Measurements from ENCODE around the gene DAZAP2.
A peak's percentile ranks its signal among the peaks of the same experiment; 100 is the strongest.
"Not testable (repeated sequence)": the region's sequence is repeated elsewhere in the genome, so short reads cannot be mapped to it uniquely, and the experiment has no call there.

DAZAP2 gene

DNA sequence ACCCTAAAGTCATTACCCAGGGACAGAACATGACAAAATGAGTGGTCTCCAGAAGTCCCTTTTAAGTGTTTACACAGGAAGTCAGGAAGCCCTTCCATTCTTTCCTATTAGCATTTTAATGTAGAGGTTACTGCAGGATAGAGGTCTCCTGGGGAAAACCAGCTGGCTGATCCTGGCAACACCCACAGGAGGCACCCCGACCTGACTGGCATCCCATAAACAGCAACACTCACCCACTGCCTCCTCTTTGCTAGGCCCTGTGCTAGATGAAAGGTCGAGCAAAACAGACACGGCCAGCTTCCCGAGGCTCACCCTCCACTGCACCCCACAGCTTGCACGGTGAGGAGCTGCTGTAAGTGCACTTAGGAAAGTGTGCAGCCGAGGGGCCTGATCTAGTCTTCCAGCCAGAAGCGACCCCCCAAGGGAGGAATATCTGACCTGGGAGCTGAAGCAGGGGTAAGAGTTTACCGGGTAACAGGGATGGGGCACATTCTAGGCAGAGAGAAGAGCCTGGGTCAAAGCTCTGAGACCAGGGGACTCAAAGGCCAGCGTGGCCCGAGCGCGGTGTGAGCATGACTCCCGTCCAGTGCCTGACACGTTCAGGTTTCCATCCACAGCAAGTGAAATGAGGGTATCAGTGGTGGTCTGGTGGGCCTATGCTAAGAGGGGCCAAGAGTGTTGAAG is 9.0 kb downstream of the DAZAP2 start:
- peak in 1 of 2 experiments; percentile 5 for DNase-seq

DNA sequence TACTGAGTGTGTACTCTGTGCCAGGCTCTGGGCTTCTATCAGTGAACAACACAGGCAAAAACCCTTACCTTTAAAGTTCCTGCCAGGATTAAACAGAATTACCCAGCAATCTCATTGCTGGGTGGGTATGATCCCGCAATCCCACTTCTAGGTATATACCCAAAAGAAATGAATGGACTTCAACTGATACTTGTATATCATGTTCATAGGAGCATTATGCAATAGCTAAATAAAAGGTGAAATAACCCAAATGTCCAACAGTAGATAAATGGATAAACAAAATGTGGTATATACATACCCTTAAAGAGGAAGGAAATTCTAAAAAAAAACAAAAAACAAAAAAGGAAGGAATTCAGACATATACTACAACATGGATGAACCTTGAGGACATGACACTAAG is 14.7 kb downstream of the DAZAP2 start:
- no peak for DNase-seq

DNA sequence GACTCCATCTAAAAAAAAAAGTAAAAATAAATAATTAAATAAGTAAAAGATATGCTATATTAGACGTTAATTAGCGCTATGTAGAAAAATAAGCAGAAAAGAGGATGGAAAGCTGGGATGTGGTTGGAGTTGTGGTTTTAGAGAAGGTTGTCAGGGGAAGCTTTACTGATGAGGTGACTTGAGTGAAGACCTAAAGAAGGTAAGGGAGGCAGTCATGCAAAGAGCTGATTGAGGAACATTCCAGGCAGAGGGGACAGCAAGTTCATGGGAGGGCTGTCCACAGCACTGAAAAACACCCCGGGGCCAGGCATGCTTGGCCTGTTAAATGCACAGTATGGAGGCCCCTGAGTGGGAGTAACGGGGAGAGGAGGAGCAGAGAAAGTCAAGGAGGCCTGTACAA is 15.9 kb downstream of the DAZAP2 start:
- no peak for DNase-seq

DNA sequence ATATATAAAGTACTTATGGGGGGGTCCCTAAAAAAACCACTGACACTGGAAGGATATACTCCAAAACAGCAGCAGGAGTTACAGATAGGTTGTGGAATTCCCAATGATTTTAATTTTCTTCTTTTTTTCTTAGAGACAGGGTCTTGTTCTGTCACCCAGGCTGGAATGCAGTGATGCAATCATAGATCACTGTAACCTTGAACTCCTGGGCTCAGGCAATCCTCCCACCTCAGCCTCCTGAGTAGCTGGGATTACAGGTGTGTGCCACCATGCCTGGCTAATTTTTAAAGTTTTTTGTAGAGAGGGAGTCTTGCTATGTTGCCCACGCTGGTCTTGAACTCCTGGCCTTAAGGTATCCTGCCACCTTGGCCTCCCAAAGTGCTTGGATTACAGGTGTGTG is 21.0 kb downstream of the DAZAP2 start:
- DNase-seq, result not testable (repeated sequence)

DNA sequence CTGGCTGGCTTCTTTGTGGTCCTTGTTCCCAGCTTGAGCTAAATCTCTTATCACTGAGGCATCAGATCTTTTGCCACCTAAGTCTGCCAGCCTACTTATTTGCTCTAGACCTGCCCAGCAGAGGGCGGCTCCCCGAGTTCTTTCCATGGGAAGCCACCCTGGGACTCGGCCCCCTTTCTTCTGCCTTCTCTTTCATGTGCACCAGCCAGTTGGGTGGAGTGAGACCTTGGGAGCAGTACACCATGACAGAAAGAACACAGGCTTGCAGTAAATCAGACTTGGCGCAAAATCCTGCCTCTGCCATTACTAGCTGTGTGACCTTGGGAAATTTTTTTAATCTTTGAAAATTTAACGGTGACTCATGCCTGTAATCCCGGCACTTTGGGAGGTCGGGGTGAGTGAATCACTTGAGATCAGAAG is 24.1 kb downstream of the DAZAP2 start:
- DNase-seq, result no peak

DNA sequence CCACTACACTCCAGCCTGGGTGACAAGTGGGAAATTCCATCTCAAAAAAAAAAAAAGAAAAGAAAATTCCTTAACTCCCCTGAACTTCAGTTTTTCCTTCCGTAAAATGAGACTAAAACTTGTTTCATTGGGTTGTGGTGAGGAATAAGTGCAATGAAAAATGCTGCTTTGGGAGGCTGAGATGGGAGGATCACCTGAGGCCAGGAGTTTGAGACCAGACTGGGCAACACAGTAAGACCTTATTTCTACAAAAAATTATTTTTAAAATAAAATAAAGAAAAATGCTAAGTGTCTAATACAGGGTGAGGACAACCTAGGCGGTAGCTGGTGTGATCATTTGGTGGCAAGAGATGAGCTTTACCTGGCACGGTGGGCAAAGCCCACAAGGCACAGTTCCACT is 24.7 kb downstream of the DAZAP2 start:
- no peak for DNase-seq

DNA sequence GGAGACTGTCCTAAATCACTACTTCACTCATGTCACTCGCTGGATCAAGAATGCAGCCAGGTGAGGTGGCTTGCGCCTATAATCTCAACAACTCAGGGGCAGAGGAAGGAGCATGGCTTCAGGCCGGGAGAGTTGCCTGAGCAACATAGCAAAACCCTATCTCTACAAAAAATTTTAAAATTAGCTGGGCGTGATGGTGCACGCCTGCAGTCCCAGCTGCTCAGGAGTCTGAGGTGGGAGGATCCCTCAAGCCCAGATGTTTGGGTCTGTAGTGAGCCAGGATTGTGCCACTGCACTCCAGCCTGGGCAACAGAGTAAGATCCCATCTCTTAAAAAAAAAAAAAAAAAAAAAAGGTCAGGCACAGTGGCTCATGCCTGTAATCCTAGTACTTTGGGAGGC is 25.7 kb downstream of the DAZAP2 start:
- DNase-seq, result no peak

DNA sequence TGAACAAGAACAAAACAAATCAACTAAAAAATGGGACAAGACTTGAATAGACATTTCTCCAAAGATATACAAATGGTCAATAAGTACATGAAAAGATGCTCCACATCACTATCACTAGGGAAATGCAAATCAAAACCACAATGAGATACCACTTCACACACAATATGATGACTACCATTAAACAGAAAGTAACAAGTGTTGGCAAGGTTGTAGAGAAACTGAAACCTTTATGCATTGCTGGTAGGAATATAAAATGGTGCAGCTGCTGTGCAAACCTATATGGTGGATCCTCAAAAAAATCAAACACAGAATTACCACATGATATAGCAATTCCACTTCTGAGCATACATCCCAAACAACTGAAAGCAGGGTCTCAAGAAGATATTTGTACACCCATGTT is 26.4 kb downstream of the DAZAP2 start:
- DNase-seq, result no peak

DNA sequence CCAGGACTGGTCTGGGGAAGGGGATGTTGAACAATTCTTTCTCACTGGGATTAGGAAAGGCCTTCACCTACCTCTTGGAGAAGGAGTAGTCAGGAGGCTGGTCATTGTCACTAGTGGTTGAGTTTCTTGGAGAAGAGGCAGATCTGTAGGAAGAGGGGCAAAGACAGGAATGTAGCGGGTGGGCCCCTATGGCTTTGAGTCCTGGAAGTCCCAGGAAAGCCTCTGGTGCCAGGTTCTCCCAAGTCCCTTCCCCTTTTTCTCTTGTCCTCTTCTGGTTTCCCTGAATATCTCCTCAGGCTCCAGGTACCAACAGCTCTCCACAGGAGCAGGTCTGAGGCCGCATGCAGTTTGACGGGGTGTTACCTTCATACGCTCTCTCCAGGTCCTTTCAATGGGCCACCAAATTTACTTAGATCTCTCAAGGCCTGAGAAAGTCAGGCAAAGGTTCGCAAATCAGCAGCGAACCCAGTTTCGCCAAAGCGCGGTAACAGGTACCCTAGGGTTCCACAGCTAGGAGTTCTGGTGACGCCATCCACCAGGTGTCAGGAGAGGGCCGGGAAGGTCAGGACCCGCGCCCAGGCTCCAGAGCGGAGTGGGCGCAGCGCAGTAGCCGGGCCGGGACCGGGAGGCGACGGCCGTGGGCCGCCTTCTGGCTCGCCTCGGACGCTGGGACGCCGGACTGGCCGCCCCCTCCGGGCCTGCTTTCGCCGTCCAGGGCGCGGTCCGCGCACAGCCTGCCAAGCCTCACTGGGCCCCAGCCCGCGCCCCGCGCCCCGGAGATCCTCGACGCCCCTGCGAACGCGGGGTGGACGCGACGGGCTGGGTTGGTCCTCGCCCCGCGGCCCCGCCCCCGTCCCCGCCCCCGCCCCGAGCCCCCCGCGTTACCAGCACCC is 30.8 kb downstream of the DAZAP2 start:
- DNase-seq, result peak in 1 of 2 experiments; percentile 21

DNA sequence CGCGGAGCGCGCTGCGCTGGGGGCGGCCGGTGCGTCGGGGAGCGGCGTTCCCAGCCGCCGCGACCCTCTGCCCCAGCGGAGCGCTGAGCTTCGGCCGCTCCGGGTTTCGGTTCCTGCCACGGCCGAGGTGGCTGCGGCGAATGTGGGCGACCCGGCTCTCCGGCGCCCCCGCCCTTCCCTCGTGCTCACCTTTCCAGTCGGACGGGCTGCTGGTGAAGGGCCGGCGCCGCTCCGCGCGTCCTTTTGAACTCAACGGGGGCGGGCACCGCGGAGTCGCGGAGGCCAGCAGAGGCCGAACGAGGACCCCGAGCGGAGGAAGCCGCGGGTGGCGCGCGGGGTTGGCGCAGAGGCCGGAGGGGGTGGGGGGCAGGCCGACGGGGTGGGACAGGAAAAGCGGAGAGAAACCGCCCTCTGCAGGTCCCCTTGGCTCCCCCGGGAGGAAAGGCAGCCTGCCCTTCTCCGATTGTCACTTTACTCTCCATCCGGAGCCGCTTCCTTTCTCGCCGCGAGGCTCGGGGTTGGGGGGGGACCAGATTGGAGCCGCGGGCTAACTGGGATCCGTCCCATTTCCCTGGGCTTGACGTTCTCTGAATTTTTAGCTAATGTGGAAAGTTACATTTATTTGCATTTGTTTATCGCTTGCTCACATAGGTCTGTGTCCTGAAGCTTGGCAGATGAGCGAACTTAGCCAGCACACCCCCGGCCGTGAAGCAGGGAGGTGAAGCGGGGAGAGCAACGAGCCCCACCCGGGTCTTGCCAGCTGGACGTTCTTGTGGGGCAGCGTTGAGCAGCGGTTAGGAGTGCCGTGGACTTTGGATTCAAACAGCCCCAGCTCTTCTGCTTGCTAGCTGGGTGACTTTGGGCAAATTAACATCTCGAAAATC is 31.7 kb downstream of the DAZAP2 start, which contains the start of gene SMAGP:
SMAGP (minus strand) TSS at position 349 of the 884 bp plus-strand sequence. CDS start 1,137 bp downstream, outside the sequence.
- DNase-seq, result peak in 1 of 2 experiments; percentile 30

DNA sequence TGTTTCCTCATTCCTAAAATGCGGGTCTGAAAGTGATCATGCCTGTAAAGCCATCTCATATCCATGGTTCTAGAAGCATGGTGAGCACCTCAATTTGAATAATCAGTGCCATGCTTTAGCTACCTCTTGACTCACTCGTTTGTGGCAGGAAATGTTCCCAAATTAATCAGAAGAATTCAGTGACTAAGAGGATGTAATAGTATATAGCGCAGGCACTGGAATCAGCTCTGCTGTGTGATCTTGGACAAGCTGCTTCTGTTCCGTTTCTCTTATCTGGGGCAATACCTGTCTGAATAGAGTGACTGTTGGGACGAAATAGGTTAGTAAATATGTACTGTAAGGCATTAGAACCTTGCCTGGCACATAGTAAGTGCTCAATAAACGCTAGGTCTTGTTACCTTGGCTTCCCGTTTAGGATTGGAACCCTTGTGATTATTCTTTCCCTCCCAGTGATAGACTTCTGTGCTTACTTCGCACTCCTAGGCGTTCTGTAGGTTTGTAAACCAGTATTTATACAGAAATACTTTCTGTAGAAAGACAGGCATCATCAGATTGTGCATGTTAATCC is 32.4 kb downstream of the DAZAP2 start:
- no peak for DNase-seq

DNA sequence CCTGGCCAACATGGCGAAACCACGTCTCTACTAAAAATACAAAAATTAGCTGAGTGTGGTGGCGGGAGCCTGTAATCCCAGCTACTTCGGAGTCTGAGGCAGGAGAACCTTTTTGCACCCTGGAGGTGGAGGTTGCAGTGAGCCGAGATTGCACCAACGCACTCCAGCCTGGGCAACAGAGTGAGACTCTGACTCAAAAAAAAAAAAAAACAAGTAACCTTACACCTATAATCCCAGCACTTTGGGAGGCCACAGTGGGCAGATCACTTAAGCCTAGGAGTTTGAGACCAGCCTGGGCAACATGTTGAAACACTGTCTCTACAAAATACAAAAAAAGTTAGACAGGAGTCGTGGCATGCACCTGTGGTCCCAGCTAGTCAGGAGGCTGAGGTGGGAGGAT is 34.2 kb downstream of the DAZAP2 start:
- not testable (repeated sequence) for DNase-seq

DNA sequence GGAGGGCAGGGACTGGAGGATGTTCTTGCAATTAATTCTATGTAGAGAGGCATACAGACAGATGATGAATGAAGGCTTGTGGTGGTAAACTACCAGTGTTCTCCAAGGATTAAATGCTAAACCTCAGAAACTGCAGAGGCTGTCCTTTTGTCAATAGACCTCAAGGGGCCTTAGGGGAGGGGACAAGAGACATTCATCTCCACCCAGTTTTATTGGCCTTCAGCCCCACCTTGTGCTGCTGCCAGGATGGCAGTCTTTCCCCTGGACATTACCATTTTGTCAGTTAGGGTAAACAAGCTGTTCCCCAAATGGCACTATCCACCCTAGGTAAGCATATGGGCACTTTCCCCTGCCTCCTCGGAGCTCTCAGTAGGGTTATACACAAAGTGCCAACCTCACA is 36.5 kb downstream of the DAZAP2 start:
- DNase-seq, result no peak

DNA sequence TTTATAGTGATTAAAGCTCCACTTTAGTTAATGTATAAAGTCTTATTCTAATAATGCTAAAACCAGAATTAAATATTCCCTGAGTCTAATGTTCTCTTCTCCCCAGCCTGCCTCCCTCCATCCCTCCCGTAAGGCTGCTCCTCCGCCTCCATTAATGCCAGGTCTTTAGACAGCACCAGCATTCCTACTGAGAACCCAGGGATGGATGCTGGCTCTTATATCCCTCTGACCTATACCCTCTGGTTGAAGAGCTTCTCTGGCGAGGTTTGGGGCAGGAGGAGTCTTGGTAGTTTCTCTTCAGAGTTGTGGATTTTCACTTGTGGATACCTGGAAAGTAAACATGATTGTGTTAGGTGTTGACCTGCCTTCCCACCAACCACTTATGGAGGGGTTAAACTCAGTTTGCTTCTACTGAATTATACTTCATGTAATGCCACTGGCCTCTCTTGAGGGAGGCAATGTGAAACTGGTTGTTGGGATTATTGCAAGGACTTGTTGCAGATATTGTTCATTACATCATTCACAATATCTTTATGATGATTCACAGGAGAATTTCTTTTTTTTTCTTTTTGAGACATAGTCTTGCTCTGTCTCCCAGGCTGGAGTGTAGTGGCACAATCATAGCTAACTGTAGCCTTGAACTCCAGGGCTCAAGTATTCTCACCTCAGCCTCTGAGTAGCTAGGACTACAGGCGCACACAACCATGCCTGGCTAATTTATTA is 42.7 kb downstream of the DAZAP2 start:
- DNase-seq, result no peak

DNA sequence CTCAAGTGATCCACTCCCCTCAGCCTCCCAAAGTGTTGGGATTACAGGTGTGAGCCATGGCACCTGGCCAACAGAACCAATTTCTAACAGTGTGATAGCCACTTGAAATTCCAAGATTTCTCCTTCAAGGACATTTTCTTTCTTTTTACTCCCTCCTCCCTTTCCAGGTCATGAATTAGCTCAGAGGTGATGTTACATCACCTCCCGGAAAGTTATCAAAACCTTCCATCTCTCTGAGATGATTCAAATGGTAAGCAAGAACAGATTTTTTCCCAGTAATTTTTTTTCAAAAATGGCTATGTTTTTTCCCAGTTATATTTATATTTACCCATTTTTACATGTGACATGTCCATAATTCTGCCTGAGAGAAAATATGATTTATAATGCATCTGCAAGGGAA is 47.2 kb downstream of the DAZAP2 start:
- DNase-seq, result no peak

DNA sequence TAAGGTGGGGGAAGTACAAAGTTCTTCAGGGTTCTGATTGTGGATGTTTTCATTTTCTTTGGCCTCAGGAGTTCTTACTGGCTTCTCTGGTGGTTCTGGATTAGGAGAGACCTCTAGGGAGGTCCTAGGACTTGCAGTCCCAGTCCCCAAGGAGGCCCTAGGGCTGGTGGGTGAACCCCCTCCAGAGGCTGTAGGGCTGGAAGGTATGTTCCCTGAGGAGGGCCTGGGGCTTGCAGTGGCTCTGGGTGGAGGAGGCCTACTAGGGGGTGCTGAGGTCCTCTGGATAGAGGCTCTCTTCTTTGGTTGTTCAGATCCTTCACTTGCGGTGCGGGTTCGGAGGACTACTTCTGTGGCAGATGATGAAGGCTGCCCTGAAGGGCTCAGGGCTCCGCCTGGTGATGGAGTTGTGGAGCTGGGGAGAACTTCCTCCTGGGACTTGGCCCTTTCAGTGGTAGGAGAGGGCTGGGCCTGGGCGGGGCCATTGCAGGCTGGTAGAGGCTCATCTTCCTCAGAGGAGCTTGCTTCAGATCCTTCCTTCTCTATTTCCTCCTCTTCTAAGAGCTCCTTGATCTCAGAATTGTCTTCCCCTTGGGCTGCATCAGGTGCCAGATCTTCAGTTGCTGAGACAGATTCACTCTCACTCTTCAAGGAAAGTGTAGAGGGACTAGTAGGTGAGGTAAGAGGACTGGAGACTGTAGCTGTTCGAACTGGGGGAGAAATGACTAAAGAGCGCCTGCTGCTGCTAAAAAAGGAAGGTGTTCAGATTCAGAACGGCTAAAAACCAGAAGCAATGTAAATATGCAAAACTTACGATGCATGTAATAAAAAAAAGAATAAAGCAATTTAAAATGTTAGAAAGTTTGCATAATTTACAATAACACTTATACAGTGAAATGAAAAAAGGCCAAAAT is 53.2 kb downstream of the DAZAP2 start:
- DNase-seq, result not testable (repeated sequence)
